Ecto neural progenitor cell (in vitro differentiated cells): ENCODE data around the gene POGLUT3.
A peak's percentile ranks its signal among the peaks of the same experiment; 100 is the strongest.

Source experiments
- DNase-seq: peaks from one replicate; pipeline ENCODE4 v3.0.0-alpha.2; 2018; ENCODE audit warnings: low spot score

Gene POGLUT3, protein sequence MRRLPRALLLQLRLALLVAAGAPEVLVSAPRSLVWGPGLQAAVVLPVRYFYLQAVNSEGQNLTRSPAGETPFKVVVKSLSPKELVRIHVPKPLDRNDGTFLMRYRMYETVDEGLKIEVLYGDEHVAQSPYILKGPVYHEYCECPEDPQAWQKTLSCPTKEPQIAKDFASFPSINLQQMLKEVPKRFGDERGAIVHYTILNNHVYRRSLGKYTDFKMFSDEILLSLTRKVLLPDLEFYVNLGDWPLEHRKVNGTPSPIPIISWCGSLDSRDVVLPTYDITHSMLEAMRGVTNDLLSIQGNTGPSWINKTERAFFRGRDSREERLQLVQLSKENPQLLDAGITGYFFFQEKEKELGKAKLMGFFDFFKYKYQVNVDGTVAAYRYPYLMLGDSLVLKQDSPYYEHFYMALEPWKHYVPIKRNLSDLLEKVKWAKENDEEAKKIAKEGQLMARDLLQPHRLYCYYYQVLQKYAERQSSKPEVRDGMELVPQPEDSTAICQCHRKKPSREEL

GRCh38 chr11:108498046-108498815 lies at the start of gene POGLUT3:
Gene POGLUT3 (minus strand): TSS chr11:108498384. CDS start chr11:108498366, 18 bp downstream.
- DNase-seq = peak; percentile 83

- no peak for DNase-seq
These were observed 47.8 kb upstream of the POGLUT3 start for GRCh38 chr11:108545909-108546501.

- DNase-seq = no peak
These were observed 45.3 kb upstream of the POGLUT3 start for GRCh38 chr11:108543316-108543964.

GRCh38 chr11:108541531-108541930 lies 43.3 kb upstream of the POGLUT3 start:
- DNase-seq = no peak

GRCh38 chr11:108538502-108538901 lies 40.3 kb upstream of the POGLUT3 start:
- no peak for DNase-seq

GRCh38 chr11:108538022-108538424 lies 39.8 kb upstream of the POGLUT3 start:
- no peak for DNase-seq

DNA sequence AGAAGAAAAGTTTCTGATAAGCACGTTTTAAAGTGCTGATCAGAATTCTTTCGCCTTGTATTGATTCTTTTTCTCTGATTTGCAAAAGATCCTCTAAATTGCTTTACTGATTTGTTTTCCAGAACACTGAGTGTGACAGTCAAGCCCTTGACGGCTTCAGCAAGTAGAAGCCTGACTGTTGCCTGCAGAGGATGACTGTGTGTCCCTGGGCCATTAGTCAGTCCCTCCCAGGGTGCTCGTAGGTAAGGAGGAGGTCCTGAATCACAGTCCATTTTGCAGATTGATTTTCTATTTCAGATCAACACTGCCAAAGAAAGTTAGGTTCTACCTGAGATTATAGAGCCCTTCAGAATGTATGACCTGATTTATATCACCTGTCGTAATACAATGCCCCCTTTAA lies 38.6 kb upstream of the POGLUT3 start:
- DNase-seq = no peak

DNA sequence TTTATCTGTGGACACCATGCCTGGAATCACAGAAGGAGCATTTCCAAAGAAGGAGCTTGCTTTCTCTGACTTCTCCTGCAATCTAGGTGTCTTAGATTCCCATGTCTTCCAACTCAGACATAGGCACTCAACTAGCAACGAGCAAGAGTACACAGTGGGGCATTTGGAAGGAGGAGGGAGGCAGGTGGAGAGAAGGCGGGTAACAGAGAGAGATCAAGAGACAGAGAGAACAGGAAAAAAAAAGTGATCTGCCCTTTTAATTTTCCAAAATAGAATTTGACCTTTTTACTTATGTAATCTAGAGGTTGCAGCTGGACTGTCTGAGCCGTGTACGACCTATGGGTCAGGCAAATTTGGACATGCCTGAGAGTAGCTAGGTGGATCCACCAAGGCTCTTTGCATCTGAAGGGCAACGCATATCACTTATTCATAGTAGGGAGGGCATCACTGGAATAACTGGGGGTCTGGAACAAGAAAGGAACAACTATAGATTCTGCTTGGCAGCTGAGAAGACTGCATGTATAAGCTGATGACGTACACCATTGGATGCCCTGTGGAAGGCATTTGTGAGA lies 37.3 kb upstream of the POGLUT3 start:
- DNase-seq = no peak

DNA sequence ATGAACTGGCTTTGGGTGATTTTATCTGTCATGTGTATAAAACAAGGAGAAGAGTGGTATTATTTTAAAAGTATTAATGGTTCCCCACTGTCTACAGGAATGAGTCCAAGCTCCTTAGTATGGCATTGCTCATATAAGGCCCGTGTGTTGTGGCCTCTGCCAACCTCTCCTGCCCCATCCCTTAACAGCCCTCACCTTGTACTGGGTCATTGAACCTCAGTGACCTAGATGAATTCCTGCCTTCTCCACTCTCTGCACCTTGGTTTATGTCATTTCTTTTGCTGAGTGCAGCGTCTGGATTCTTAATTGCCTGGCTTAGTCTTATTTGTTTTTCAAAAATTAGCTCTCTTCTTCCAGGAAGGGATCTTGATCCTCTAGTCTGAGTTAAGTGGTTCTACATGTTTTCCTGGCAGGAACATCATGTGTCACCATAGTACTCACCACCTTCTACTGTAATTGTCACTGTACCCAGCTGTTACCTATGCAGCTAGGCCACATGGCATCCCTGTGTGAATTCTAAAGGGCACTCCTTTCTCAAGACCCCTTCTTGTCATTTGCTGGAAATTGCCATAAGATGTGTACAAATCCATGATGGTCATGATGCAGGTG lies 36.2 kb upstream of the POGLUT3 start:
- no peak for DNase-seq

- DNase-seq = no peak
These were observed 32.2 kb upstream of the POGLUT3 start for GRCh38 chr11:108530426-108530825.

- no peak for DNase-seq
These were observed 29.2 kb upstream of the POGLUT3 start for GRCh38 chr11:108527382-108527781.

DNA sequence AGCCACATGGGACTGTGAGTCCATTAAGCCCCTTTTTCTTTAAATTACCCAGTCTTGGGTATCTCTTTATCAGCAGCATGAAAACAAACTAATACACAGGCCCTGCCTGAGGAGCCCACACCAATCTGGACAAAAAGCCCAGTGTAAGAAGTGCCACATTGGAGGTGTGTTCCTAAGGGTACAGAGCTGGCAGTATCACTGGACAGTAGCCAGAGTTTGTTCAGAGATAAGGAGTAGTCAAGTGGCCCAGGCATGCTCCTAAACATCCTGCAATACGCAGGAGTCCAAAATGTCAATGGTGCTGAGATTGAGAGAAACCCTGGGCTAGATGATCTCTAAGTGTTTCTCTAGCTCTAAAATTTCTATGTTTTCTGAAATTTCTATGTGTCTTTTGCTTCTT lies 27.0 kb upstream of the POGLUT3 start:
- DNase-seq = no peak

- no peak for DNase-seq
These were observed 26.2 kb upstream of the POGLUT3 start for GRCh38 chr11:108524422-108524821.

GRCh38 chr11:108522318-108522717 lies 24.1 kb upstream of the POGLUT3 start:
- no peak for DNase-seq

DNA sequence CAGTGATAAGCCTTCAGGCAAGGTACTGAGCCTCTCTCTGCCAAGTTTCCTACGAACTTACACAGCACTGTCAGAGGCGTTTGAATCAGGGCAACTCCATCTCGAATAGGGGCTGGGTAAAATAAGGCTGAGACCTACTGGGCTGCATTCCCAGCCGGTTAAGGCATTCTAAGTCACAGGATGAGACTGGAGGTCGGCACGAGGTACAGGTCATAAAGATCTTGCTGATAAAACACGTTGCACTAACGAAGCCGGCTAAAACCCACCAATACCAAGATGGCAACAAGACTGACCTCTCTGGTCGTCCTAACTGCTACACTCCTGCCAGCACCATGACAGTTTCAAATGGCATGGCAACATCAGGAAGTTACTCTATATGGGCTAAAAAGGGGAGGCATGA lies 20.4 kb upstream of the POGLUT3 start:
- DNase-seq = no peak

DNA sequence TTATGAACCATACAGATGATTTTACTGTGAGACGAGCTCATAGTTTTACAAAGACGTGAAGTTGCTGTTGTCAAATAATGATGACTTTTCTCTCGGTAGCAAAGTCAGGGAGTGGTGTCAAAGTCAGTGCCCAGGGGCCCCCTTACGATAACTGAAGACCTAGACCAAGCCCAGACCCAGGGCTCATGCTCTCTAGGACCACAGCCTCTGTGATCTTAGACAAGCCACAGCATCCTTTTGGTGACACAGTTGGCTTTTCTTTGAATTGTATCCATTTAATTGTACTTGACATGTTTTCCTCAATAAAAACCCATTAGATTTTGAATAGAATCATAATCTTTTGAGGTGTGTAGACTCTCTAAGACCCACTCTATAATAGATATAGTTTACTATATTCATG lies 17.9 kb upstream of the POGLUT3 start:
- no peak for DNase-seq

- no peak for DNase-seq
These were observed 14.5 kb upstream of the POGLUT3 start for GRCh38 chr11:108512708-108513107.

- no peak for DNase-seq
These were observed 13.8 kb upstream of the POGLUT3 start for GRCh38 chr11:108511851-108512474.

GRCh38 chr11:108508653-108509593 lies 10.7 kb upstream of the POGLUT3 start:
- DNase-seq = no peak

DNA sequence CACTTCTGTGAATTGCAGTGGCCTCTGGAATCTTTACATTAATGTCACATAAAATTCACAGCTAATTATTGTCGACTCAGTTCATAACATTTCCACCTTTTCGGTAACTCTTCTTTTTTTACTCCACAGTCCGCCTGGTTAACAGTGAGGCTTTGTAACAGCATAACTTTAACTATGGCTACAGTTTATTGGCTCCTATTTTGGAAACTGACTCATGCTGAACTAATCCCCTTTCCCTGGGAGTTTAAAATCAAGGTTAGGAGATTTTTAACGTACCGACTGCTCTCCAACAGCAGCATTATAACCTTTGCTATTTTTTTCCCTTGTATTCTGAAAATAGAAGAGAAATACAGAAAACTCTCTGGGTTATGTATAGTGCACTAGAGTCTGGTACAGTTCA lies 3.2 kb upstream of the POGLUT3 start:
- DNase-seq = no peak
